CD4-positive, alpha-beta T cell treated with Interleukin-12 subunit alpha and Interleukin-12 subunit beta, for 1 hour (primary cell): ENCODE data around the gene AVPI1.
"Not testable (repeated sequence)": the region's sequence is repeated elsewhere in the genome, so short reads cannot be mapped to it uniquely, and the experiment has no call there.

ENCODE experiments used
- DNase-seq: peaks from one replicate; pipeline ENCODE4 v3.0.0-alpha.2; 2020

The AVPI1 gene

GRCh38 chr10:97711640-97712572 lies 24.9 kb upstream of the AVPI1 start:
- DNase-seq: no peak

- DNase-seq: peak; percentile 45
Measured at GRCh38 chr10:97708976-97709946, 22.2 kb upstream of the AVPI1 start.

- no peak for DNase-seq
Measured at GRCh38 chr10:97708167-97708566, 21.1 kb upstream of the AVPI1 start.

- DNase-seq: no peak
Measured at GRCh38 chr10:97707134-97707861, 20.3 kb upstream of the AVPI1 start.

- no peak for DNase-seq
Measured at GRCh38 chr10:97705006-97705670, 18.1 kb upstream of the AVPI1 start.

- no peak for DNase-seq
Measured at GRCh38 chr10:97704341-97704740, 17.3 kb upstream of the AVPI1 start.

- no peak for DNase-seq
Measured at GRCh38 chr10:97703398-97704067, 16.5 kb upstream of the AVPI1 start.

GRCh38 chr10:97701438-97702069 lies 14.5 kb upstream of the AVPI1 start:
- DNase-seq: peak; percentile 68

GRCh38 chr10:97698072-97698655 lies 11.1 kb upstream of the AVPI1 start:
- DNase-seq: not testable (repeated sequence)

- no peak for DNase-seq
Measured at GRCh38 chr10:97690133-97690532, 3.1 kb upstream of the AVPI1 start.

GRCh38 chr10:97689559-97690020 lies 2.5 kb upstream of the AVPI1 start:
- no peak for DNase-seq

GRCh38 chr10:97687785-97688781 lies 1.0 kb upstream of the AVPI1 start:
- DNase-seq: no peak

- peak; percentile 23 for DNase-seq
Measured at GRCh38 chr10:97686301-97686961, 610 bp downstream of the AVPI1 start.

GRCh38 chr10:97685395-97685958 lies 1.6 kb downstream of the AVPI1 start:
- no peak for DNase-seq

- DNase-seq: no peak
Measured at GRCh38 chr10:97684866-97685394, 2.1 kb downstream of the AVPI1 start.

- not testable (repeated sequence) for DNase-seq
Measured at GRCh38 chr10:97684368-97684713, 2.7 kb downstream of the AVPI1 start.

- no peak for DNase-seq
Measured at GRCh38 chr10:97683556-97684367, 3.3 kb downstream of the AVPI1 start.
